GM12891 (cell line): ENCODE data around the gene SENP3.

Experiments
- POLR2A ChIP-seq: IDR thresholded peaks from 2 replicates; pipeline ENCODE4 v1.6.1; 2011; ENCODE audit warnings: low read depth, low read length, control low read depth
- TAF1 ChIP-seq: IDR thresholded peaks from 2 replicates; pipeline ENCODE4 v1.6.1; 2011; ENCODE audit warnings: low read depth, low read length, control low read depth

DNA sequence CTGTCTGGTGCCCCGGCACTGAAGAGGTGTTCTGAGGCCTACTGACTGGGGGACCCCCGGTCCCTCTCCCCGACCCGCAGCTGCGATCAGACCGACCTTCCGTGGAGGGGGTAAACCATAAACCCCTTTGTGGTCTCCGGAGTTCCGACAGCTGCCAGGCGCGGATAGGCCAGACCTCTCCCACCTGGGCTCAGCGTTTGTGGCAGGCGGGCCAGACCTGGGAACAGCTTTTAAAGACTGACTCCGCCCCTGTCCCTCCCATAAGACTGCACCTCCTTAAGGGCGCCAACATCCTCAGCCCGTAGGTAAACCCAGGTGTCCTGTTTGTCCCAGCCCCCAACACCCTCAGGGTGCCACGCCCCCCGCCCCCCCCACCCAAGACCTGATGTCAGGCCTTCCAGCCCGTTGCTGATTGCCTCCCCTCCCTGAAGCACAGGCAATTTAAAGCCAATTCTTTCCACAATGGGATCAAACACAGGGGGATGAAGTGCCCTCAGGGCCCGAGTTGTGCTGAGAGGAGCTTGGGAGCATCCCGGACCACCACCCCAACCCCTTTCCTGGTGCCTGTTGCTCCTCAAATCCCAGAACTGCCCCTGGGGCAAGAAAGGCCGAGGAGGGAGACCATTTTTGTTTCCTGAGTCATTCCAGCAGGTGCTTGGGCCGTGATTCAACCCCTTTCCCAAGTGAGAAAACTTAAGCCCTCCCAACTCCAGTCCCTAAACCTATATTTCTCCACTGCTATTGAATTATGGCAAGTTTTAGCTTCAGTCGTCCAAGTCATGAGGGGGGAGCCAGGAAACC, 28.4 kb downstream of the SENP3 start, which contains the start of gene SOX15:
- TF ChIP-seq POLR2A (no peak), TAF1 (no peak)
